ENCODE results near the gene BLTP1. TPM values are rescaled to one million over a fixed set of nuclear protein-coding genes. Genes with fewer than 3 reads are reported as not detected.
"Not testable (repeated sequence)": the region's sequence is repeated elsewhere in the genome, so short reads cannot be mapped to it uniquely, and the experiment has no call there.

The BLTP1 gene
- total RNA-seq, result 10 to 100 TPM; 58.7 to 67.7 TPM
- long read RNA-seq, donor 1, partial matches to known transcripts, result 6 of 9 reads
- long read RNA-seq, donor 1, other reads (novel, unspliced or antisense), result 2 of 9 reads
- long read RNA-seq, donor 2, partial matches to known transcripts, result 8 of 14 reads
- long read RNA-seq, donor 2, other reads (novel, unspliced or antisense), result 6 of 14 reads

GRCh38 chr4:122151982-122152710 is at the start of gene BLTP1:
Gene BLTP1 (plus strand): TSS chr4:122152331. CDS start chr4:122170648, 18,317 bp downstream.
- intact Hi-C loops (cut with DNase I), result no loop called here
- peak; percentile 98 for DNase-seq (ENCODE audit: low spot score)

GRCh38 chr4:122104184-122104583 is 47.9 kb upstream of the BLTP1 start:
- intact Hi-C loops (cut with DNase I), result no loop called here
- DNase-seq (ENCODE audit: low spot score), result no peak

- DNase-seq (ENCODE audit: low spot score), result no peak
- intact Hi-C loops (cut with DNase I), result no loop called here
These were observed 44.5 kb upstream of the BLTP1 start for GRCh38 chr4:122107680-122108079.

- DNase-seq (ENCODE audit: low spot score); intact Hi-C loops (cut with DNase I): not testable (repeated sequence)
These were observed 41.8 kb upstream of the BLTP1 start for GRCh38 chr4:122110304-122110703.

GRCh38 chr4:122117743-122118142 is 34.4 kb upstream of the BLTP1 start:
- DNase-seq (ENCODE audit: low spot score), result no peak
- intact Hi-C loops (cut with DNase I), result no loop called here

- intact Hi-C loops (cut with DNase I), result no loop called here
- no peak for DNase-seq (ENCODE audit: low spot score)
These were observed 33.9 kb upstream of the BLTP1 start for GRCh38 chr4:122118243-122118642.

GRCh38 chr4:122119739-122120138 is 32.4 kb upstream of the BLTP1 start:
- no peak for DNase-seq (ENCODE audit: low spot score)
- intact Hi-C loops (cut with DNase I), result loop anchor here in 1 of 2 donors (5.0 kb wide), 1 partner anchor 142 kb away; no protein-coding TSS in a partner anchor

- intact Hi-C loops (cut with DNase I), result loop anchor here in 1 of 2 donors (5.0 kb wide), 1 partner anchor 144 kb away; no protein-coding TSS in a partner anchor
- no peak for DNase-seq (ENCODE audit: low spot score)
These were observed 30.5 kb upstream of the BLTP1 start for GRCh38 chr4:122121593-122121992.

- no peak for DNase-seq (ENCODE audit: low spot score)
- intact Hi-C loops (cut with DNase I), result loop anchor here in 1 of 2 donors (5.0 kb wide), 1 partner anchor 145 kb away; no protein-coding TSS in a partner anchor
These were observed 30.0 kb upstream of the BLTP1 start for GRCh38 chr4:122122083-122122482.

- DNase-seq (ENCODE audit: low spot score), result no peak
- intact Hi-C loops (cut with DNase I), result no loop called here
These were observed 23.1 kb upstream of the BLTP1 start for GRCh38 chr4:122129061-122129460.

GRCh38 chr4:122131562-122132157 is 20.5 kb upstream of the BLTP1 start:
- DNase-seq (ENCODE audit: low spot score), result no peak

GRCh38 chr4:122132891-122133290 is 19.2 kb upstream of the BLTP1 start:
- DNase-seq (ENCODE audit: low spot score), result no peak
- intact Hi-C loops (cut with DNase I), result no loop called here

More at GRCh38 chr4:122131562-122132157, 20.5 kb upstream of the BLTP1 start:
- intact Hi-C loops (cut with DNase I), result no loop called here

GRCh38 chr4:122139139-122139538 is 13.0 kb upstream of the BLTP1 start:
- DNase-seq (ENCODE audit: low spot score), result no peak
- intact Hi-C loops (cut with DNase I), result no loop called here

- intact Hi-C loops (cut with DNase I), result no loop called here
These were observed 11.3 kb upstream of the BLTP1 start for GRCh38 chr4:122140834-122141233.

GRCh38 chr4:122142687-122143086 is 9.4 kb upstream of the BLTP1 start:
- no peak for DNase-seq (ENCODE audit: low spot score)
- intact Hi-C loops (cut with DNase I), result no loop called here

More at GRCh38 chr4:122140834-122141233, 11.3 kb upstream of the BLTP1 start:
- DNase-seq (ENCODE audit: low spot score), result no peak

- intact Hi-C loops (cut with DNase I), result no loop called here
- no peak for DNase-seq (ENCODE audit: low spot score)
These were observed 5.5 kb upstream of the BLTP1 start for GRCh38 chr4:122146652-122147051.

- intact Hi-C loops (cut with DNase I), result no loop called here
- DNase-seq (ENCODE audit: low spot score), result no peak
These were observed 1.2 kb upstream of the BLTP1 start for GRCh38 chr4:122150931-122151330.

- intact Hi-C loops (cut with DNase I), result no loop called here
- DNase-seq (ENCODE audit: low spot score), result peak; percentile 78
These were observed 638 bp downstream of the BLTP1 start for GRCh38 chr4:122152711-122153226.

GRCh38 chr4:122156819-122157218 is 4.7 kb downstream of the BLTP1 start:
- no peak for DNase-seq (ENCODE audit: low spot score)
- intact Hi-C loops (cut with DNase I), result no loop called here

GRCh38 chr4:122163301-122163700 is 11.2 kb downstream of the BLTP1 start:
- DNase-seq (ENCODE audit: low spot score), result no peak
- intact Hi-C loops (cut with DNase I), result no loop called here
